Loucy (cell line): ENCODE measurements around the gene RAPGEF1.

Experiments
- EZH2phosphoT487 ChIP-seq: fragments of 200-600 bp; IDR thresholded peaks from 2 replicates; pipeline ENCODE4 v1.6.1; 2018; ENCODE audit warnings: antibody characterized with exemption, mild to moderate bottlenecking, moderate library complexity, borderline replicate concordance
- TF ChIP-seq, protein P1 (sequence below): fragments of 200-600 bp; sonication (generic); conservative IDR thresholded peaks from 2 replicates; pipeline ENCODE4 v1.5.1; 2014; ENCODE audit warnings: mild to moderate bottlenecking, antibody characterized with exemption, low read length

DNA sequence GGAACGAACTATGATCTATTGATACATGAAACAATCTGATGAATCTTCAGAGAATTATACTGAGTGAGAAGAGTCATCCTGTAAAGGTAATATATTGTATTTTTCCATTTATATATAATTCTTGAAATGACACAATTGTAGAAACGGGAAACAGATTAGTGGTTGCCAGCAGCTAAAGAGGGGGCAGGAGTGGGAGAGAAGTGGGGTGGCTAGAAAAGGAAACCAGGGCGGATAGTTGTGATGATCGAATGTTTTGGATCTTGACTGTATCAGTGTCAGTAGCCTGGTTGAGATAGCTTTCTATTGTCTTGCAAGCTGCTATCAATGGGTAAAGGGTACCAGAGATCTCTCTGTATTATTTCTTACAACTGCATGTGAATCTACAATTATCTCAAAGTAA, 17.7 kb upstream of the RAPGEF1 start:
- TF ChIP-seq, protein P1, sequence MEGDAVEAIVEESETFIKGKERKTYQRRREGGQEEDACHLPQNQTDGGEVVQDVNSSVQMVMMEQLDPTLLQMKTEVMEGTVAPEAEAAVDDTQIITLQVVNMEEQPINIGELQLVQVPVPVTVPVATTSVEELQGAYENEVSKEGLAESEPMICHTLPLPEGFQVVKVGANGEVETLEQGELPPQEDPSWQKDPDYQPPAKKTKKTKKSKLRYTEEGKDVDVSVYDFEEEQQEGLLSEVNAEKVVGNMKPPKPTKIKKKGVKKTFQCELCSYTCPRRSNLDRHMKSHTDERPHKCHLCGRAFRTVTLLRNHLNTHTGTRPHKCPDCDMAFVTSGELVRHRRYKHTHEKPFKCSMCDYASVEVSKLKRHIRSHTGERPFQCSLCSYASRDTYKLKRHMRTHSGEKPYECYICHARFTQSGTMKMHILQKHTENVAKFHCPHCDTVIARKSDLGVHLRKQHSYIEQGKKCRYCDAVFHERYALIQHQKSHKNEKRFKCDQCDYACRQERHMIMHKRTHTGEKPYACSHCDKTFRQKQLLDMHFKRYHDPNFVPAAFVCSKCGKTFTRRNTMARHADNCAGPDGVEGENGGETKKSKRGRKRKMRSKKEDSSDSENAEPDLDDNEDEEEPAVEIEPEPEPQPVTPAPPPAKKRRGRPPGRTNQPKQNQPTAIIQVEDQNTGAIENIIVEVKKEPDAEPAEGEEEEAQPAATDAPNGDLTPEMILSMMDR, result no peak
- no peak for TF ChIP-seq EZH2phosphoT487
